ENCODE measurements around the gene KIT.

DNA sequence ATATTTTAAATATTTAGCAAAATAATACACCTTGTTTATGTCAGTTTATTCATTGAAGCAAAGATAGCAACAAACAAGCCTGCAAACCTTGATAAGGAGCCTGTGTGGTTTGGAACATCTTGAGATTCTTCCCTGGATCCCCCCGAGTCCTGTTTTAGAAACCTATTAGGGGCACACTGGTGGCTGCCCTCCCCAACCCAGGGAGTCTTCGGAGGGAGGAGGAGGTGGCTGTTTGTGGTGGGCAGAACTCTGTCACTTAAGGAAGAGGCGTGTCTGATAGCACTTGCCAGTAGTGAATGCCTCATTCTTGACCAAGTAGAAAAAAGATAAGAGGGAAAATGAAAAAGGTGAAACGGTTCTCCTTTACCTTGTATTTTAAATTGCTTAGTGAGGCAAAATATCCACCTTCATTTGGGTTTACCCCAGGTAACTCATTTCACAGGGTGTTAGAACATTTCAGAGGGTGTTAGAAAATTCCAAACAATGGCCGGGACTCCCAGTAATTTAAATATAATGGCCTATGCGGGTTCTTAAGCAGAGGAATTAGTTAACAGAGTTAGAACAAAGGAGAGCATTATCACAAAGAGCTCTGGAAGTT is 10.4 kb downstream of the KIT start:
- TF ChIP-seq EZH2 (IDR thresholded peaks at IDR 0.05; ENCODE audit: insufficient read depth, poor library complexity, severe bottlenecking) (no peak), EZH2phosphoT487 (IDR thresholded peaks at IDR 0.05; ENCODE audit: insufficient read depth, low read depth) (no peak)
